Vagina (tissue), 2 donors: ENCODE results near the gene ALG12.

Source experiments
- POLR2A ChIP-seq, 2 donors: fragments of 450-650 bp; IDR thresholded peaks; one replicate each; pipeline ENCODE4 v1.6.1; 2017; ENCODE audit warnings: antibody characterized with exemption in 2 of 2, mild to moderate bottlenecking in 2 of 2, moderate library complexity in 2 of 2
- TF ChIP-seq, protein P1 (sequence below), 3 experiments: fragments of 450-650 bp in 2 of 3; fragments of 200-600 bp in 1 of 3; sonication (generic) in 1 of 3; IDR thresholded peaks; one replicate each; pipeline ENCODE4 v1.5.1; 2017 to 2019; ENCODE audit warnings: antibody characterized with exemption in 3 of 3, mild to moderate bottlenecking in 2 of 3, moderate library complexity in 2 of 3

DNA sequence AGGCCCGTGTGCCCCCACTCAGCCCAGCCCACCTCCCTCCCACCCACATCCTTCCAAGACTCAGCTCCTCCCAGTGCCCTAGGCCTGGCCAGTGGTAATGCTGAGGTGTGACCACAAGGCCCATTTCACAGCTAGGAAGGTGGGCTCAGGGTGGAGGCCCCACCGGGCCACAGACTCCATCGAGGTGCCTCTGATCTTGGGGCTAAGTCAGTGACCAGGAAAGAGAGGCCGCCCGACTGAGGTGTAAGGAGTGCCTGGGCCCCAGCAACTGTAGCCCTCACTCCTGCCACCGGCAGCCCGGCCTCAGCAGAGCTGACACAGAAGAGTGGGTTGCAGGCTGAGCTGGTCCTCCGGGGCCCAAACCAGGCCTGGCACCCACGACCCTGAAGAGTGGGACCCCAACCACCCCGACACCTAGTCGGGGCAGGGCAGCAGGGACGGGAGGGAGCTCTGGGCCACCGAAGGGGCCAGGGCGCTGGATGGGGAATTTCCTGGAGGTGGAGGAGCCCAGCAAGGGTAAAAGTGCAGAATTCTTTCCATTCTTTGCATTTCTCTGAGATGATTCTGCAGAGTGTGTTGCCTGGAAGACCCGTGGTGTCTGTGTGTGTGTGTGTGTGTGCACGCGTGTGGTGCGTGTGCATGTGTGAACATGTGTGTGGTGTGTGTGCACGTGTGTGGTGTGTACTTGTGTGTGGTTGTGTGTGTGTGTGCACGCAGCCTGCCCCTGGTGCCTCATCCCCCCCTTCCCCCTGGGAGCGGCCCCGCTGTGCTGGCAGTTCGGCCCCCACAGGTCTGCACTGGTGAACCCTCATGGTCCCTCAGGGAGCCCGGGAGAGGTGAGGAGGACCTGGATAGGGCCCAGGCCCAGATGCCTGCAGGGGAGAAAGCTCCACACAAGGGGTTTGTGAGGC lies 34.0 kb upstream of the ALG12 start:
- TF ChIP-seq, protein P1, sequence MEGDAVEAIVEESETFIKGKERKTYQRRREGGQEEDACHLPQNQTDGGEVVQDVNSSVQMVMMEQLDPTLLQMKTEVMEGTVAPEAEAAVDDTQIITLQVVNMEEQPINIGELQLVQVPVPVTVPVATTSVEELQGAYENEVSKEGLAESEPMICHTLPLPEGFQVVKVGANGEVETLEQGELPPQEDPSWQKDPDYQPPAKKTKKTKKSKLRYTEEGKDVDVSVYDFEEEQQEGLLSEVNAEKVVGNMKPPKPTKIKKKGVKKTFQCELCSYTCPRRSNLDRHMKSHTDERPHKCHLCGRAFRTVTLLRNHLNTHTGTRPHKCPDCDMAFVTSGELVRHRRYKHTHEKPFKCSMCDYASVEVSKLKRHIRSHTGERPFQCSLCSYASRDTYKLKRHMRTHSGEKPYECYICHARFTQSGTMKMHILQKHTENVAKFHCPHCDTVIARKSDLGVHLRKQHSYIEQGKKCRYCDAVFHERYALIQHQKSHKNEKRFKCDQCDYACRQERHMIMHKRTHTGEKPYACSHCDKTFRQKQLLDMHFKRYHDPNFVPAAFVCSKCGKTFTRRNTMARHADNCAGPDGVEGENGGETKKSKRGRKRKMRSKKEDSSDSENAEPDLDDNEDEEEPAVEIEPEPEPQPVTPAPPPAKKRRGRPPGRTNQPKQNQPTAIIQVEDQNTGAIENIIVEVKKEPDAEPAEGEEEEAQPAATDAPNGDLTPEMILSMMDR (IDR thresholded peaks at IDR 0.05), result no peak
- no peak for TF ChIP-seq POLR2A (IDR thresholded peaks at IDR 0.05)
